Hippocampal formation (tissue), 2 donors: ENCODE results near the gene MMP23B.
"Not testable (repeated sequence)": the region's sequence is repeated elsewhere in the genome, so short reads cannot be mapped to it uniquely, and the experiment has no call there.

Experiments
- DNase-seq, 2 donors: peaks; one replicate each; lab custom pipeline; 2025; lab: John Stamatoyannopoulos, UW

Gene MMP23B

GRCh38 chr1:1631782-1632420 is at the start of gene MMP23B:
TSS of gene MMP23B (plus strand) at chr1:1632173. CDS start at chr1:1632219, 46 bp downstream.
- no peak for DNase-seq

- DNase-seq = no peak
Observed at GRCh38 chr1:1582585-1583346, 49.2 kb upstream of the MMP23B start.

GRCh38 chr1:1583347-1584010 is 48.5 kb upstream of the MMP23B start:
- no peak for DNase-seq

- no peak for DNase-seq
Observed at GRCh38 chr1:1591452-1591851, 40.5 kb upstream of the MMP23B start.

GRCh38 chr1:1593834-1594601 is 38.0 kb upstream of the MMP23B start:
- DNase-seq = no peak

GRCh38 chr1:1594602-1595260 is 37.2 kb upstream of the MMP23B start:
- DNase-seq = no peak

GRCh38 chr1:1595341-1595740 is 36.6 kb upstream of the MMP23B start:
- DNase-seq = not testable (repeated sequence)

GRCh38 chr1:1596493-1597274 is 35.3 kb upstream of the MMP23B start:
- no peak for DNase-seq

- no peak for DNase-seq
Observed at GRCh38 chr1:1597275-1597930, 34.6 kb upstream of the MMP23B start.

- no peak for DNase-seq
Observed at GRCh38 chr1:1598051-1598719, 33.8 kb upstream of the MMP23B start.

- DNase-seq = no peak
Observed at GRCh38 chr1:1598720-1599029, 33.3 kb upstream of the MMP23B start.

- DNase-seq = no peak
Observed at GRCh38 chr1:1599030-1599934, 32.7 kb upstream of the MMP23B start.

- DNase-seq = no peak
Observed at GRCh38 chr1:1599935-1600860, 31.8 kb upstream of the MMP23B start, which contains the start of gene FNDC10. TSS of gene FNDC10 (minus strand) at chr1:1600135. CDS start at chr1:1600015, 120 bp downstream.

- DNase-seq = no peak
Observed at GRCh38 chr1:1600861-1601563, 31.0 kb upstream of the MMP23B start.

GRCh38 chr1:1601564-1602303 is 30.2 kb upstream of the MMP23B start:
- no peak for DNase-seq

- no peak for DNase-seq
Observed at GRCh38 chr1:1602304-1602967, 29.5 kb upstream of the MMP23B start.
